Mesodermal cell (in vitro differentiated cells): Measurements from ENCODE around the gene AKR1C2.
"Not testable (repeated sequence)": the region's sequence is repeated elsewhere in the genome, so short reads cannot be mapped to it uniquely, and the experiment has no call there.

Source experiments
- H3K27ac ChIP-seq: 2 replicates; pipeline ENCODE4 v1.7.0; 2013; ENCODE audit warnings: mild to moderate bottlenecking, low read depth, low read length, moderate library complexity; ENCODE audit not compliant: severe bottlenecking
- H3K36me3 ChIP-seq: 2 replicates; pipeline ENCODE4 v1.7.1; 2013; ENCODE audit warnings: mild to moderate bottlenecking, low read length, moderate library complexity; ENCODE audit not compliant: control insufficient read depth, insufficient read depth
- H3K4me1 ChIP-seq: one replicate; pipeline ENCODE4 v1.7.1; 2013; ENCODE audit warnings: mild to moderate bottlenecking, low read length; ENCODE audit not compliant: insufficient read depth, control insufficient read depth, poor library complexity, severe bottlenecking
- H3K4me3 ChIP-seq: 2 replicates; pipeline ENCODE4 v1.7.0; 2013; ENCODE audit warnings: low read length, control low read depth, mild to moderate bottlenecking; ENCODE audit not compliant: insufficient read depth, poor library complexity, severe bottlenecking; ENCODE audit errors: extremely low read depth
- H3K9me3 ChIP-seq: 2 replicates; pipeline ENCODE4 v1.7.1; 2013; ENCODE audit warnings: mild to moderate bottlenecking, low read length, moderate library complexity; ENCODE audit not compliant: control insufficient read depth
- WGBS, 2 experiments: methylation state at CpG; one replicate each; pipeline ENCODE4 v1.1.5; 2013; ENCODE audit warnings: missing lambda C conversion rate in 2 of 2; ENCODE audit not compliant: insufficient coverage in 2 of 2; 5-methylcytosine and 5-hydroxymethylcytosine counted together

AKR1C2 gene

GRCh38 chr10:4941540-4942330 is 61.9 kb downstream of the AKR1C2 start:
- Histone ChIP-seq H3K27ac (no peak overlapping the region), H3K36me3 (no peaks in the 10 kb centered on the region), H3K4me3 (no peak overlapping the region), H3K9me3 (no peaks in the 10 kb centered on the region), H3K4me1 (peaks cover 13% of the 10 kb centered on the region)
- 96 to 100% methylated on average over 1 to 5 of the region's 5 CpGs for WGBS, 2 experiments

- H3K4me3 ChIP-seq, H3K9me3 ChIP-seq, H3K36me3 ChIP-seq, H3K27ac ChIP-seq: not testable (repeated sequence)
- peaks cover 13% of the 10 kb centered on the region for H3K4me1 ChIP-seq
- WGBS, 2 experiments = 80 to 96% methylated on average over 1 to 2 of the region's 2 CpGs
These were observed 62.7 kb downstream of the AKR1C2 start for GRCh38 chr10:4940909-4941308.

- H3K36me3 ChIP-seq, H3K4me3 ChIP-seq, H3K9me3 ChIP-seq, H3K27ac ChIP-seq: not testable (repeated sequence)
- H3K4me1 ChIP-seq = peaks cover 13% of the 10 kb centered on the region
- 92 to 100% methylated on average over 1 to 4 of the region's 6 CpGs for WGBS, 2 experiments
These were observed 63.6 kb downstream of the AKR1C2 start for GRCh38 chr10:4940073-4940428.

- Histone ChIP-seq H3K27ac (no peak overlapping the region), H3K36me3 (no peaks in the 10 kb centered on the region), H3K4me3 (no peak overlapping the region), H3K4me1 (peaks cover 13% of the 10 kb centered on the region), H3K9me3 (no peaks in the 10 kb centered on the region)
- 85 to 86% methylated on average over 6 to 7 of the region's 7 CpGs for WGBS, 2 experiments
These were observed 64.2 kb downstream of the AKR1C2 start for GRCh38 chr10:4939224-4940072.
